Kidney epithelial cell (primary cell): Measurements from ENCODE around the gene RAET1G. TPM values are rescaled to one million over a fixed set of nuclear protein-coding genes. Genes with fewer than 3 reads are reported as not detected.

Experiments
- DNase-seq: peaks from one replicate; pipeline ENCODE4 v3.0.0-alpha.2; 2010; ENCODE audit warnings: low read depth
- H3K27me3 ChIP-seq: 2 replicates; pipeline ENCODE4 v1.6.0; 2011; ENCODE audit warnings: low read length; ENCODE audit not compliant: control insufficient read depth, insufficient read depth
- H3K36me3 ChIP-seq: 2 replicates; pipeline ENCODE4 v1.5.1; 2011; ENCODE audit warnings: low read length; ENCODE audit not compliant: control insufficient read depth, insufficient read depth
- H3K4me3 ChIP-seq: 2 replicates; pipeline ENCODE4 v1.5.1; 2011; ENCODE audit warnings: low read depth, mild to moderate bottlenecking, control low read depth, low read length
- CTCF ChIP-seq: IDR thresholded peaks from 2 replicates; pipeline ENCODE4 v1.5.1; 2011; ENCODE audit warnings: mild to moderate bottlenecking, moderate library complexity, low read length, control low read depth, inconsistent platforms; ENCODE audit not compliant: insufficient read depth, poor library complexity, severe bottlenecking
- total RNA-seq: library from RNA; depleted of rRNA; stranded (reverse); fragments of >200 nt; gene quantifications from 2 replicates; pipeline ENCODE4 v1.2.3, GENCODE V29; 2015

Gene RAET1G
- total RNA-seq, 1 donor from 2014 or later: not detected

- Histone ChIP-seq H3K27me3 (peaks cover 2% of the 10 kb centered on the region), H3K36me3 (no peaks in the 10 kb centered on the region), H3K4me3 (no peak overlapping the region)
- no peak for DNase-seq
- TF ChIP-seq CTCF: no peak
Measured at GRCh38 chr6:149907317-149907716, 15.6 kb downstream of the RAET1G start.

- no peak for TF ChIP-seq CTCF
- DNase-seq: no peak
Measured at GRCh38 chr6:149906405-149906804, 16.5 kb downstream of the RAET1G start.

GRCh38 chr6:149905911-149906371 is 17.0 kb downstream of the RAET1G start:
- H3K4me3 ChIP-seq: no peak overlapping the region
- peaks cover 2% of the 10 kb centered on the region for H3K27me3 ChIP-seq
- no peak for TF ChIP-seq CTCF
- DNase-seq: no peak
- no peaks in the 10 kb centered on the region for H3K36me3 ChIP-seq

More at GRCh38 chr6:149906405-149906804, 16.5 kb downstream of the RAET1G start:
- Histone ChIP-seq H3K36me3 (no peaks in the 10 kb centered on the region), H3K4me3 (no peak overlapping the region), H3K27me3 (peaks cover 2% of the 10 kb centered on the region)

DNA sequence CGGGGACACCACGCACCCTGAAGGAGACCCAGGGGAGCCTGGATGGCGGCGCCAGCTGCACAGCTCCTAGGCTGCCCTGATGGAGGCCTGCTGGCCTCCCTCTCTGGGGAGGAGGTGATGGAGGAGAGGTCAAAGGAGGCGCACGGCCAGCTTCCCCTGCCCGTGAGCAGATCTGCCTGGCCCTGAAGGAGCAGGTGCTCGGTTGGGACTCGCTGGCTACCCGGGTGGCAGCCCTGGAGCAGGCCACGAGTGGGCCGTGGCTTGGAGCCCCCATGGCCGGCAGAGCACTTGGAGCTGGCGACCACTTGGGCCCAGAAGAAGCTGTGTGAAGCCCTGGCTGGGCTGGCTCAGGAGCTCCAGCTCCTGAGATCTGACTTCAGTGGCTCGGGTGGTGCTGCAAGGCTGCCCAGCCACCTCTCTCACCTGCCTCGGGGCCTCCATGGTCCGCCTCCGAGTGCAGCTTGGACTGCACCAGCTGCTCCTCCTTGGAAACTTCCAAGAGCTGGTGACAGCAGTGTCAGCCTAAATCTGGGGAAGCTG is 17.5 kb downstream of the RAET1G start:
- no peaks in the 10 kb centered on the region for H3K36me3 ChIP-seq
- H3K4me3 ChIP-seq: no peak overlapping the region
- peaks cover 2% of the 10 kb centered on the region for H3K27me3 ChIP-seq
- TF ChIP-seq CTCF: no peak
- no peak for DNase-seq

DNA sequence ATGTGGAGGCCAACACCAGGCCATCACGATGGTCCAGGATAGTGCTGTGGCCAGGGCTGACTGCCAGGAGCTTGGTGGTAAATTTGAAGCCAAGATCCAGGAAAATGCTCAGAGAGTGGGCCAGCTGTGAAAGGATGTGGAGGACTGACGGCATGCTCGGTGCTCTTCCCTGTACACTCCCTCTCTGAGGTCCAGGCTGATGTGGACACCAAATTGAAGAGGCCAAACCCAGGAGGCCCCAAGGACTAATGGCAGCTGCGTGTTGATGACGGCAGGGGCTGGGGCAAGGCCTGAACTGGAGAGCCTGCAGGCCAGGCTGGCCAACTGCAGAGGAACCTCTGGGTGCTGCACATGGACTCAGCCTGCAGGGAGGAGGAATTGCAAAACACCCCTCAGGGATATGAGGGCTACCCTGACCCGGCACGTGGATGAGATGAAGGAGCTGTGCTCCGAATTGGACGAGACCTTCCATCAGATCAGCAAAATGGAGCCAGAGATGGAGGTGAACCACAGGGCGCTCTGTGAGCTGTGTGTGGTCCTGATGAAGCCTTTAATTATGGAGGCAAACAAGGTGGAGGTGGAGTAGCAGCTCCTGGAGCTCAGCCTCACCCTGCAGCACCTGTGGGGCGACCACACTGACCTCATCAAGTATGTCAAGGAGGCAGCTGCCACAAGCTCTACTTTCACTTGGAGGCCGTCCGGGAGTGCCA is 18.1 kb downstream of the RAET1G start:
- H3K36me3 ChIP-seq: no peaks in the 10 kb centered on the region
- no peak overlapping the region for H3K4me3 ChIP-seq
- H3K27me3 ChIP-seq: peaks cover 2% of the 10 kb centered on the region
- DNase-seq: no peak
- no peak for TF ChIP-seq CTCF

DNA sequence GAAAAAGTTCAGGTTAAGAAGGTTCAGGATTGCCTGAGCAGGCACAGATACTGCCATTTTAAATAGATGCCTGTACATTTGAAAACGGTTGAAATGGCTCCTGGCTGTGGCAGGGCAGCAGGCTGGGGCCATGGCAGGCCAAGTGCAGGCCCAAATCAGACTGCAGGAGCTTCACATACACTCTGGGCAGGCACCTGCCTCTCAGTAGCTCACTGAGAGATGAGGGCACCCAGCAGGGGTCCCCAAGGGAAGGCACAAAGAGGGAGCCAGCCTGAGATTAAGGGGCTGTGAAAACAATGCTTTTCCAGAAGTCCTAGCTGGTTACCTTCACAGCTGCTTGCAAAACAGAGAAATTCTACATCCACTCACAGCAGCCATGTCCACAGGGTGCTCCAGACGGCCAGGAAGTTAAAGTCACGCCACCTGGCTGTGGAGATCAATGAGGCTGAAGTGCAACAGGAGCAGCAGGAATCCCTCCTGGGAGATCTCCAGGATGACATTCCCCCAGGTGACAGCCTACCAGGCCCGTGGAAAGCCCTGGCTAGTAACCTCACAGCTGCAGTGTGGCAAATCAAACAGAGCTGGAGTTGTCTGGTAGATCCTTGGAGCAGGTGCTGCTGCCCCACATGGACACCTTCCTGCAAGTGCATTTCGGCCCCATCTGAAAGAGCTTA is 18.8 kb downstream of the RAET1G start:
- Histone ChIP-seq H3K36me3 (no peaks in the 10 kb centered on the region), H3K27me3 (peaks cover 2% of the 10 kb centered on the region), H3K4me3 (no peak overlapping the region)
- DNase-seq: no peak
- no peak for TF ChIP-seq CTCF
